Small intestine (tissue), 7 donors: ENCODE measurements around the gene KRTAP10-8. TPM values are rescaled to one million over a fixed set of nuclear protein-coding genes. Genes with fewer than 3 reads are reported as not detected.
"Not testable (repeated sequence)": the region's sequence is repeated elsewhere in the genome, so short reads cannot be mapped to it uniquely, and the experiment has no call there.

Experiments
- DNase-seq, 2 donors: peaks; one replicate each; pipeline versions ENCODE4 v3.0.0 to v3.0.0-alpha.2; 2013
- FAIRE-seq: peaks from 2 replicates; lab custom pipeline; 2012; peaks lifted over from hg19 to GRCh38; lab: Jason Lieb, UNC
- H3K27ac ChIP-seq, 3 donors: one replicate each; pipeline ENCODE4 v1.5.1; 2013; ENCODE audit warnings: low read length in 2 of 3, mild to moderate bottlenecking in 2 of 3, control low read depth in 1 of 3, inconsistent platforms in 1 of 3, low read depth in 1 of 3, moderate library complexity in 1 of 3
- H3K27me3 ChIP-seq, 3 donors: one replicate each; pipeline ENCODE4 v1.6.1; 2013; ENCODE audit warnings: low read length in 3 of 3, inconsistent platforms in 1 of 3; ENCODE audit not compliant: control insufficient read depth in 3 of 3, insufficient read depth in 3 of 3
- H3K36me3 ChIP-seq, 3 donors: one replicate each; pipeline ENCODE4 v1.6.1; 2013; ENCODE audit warnings: low read length in 3 of 3, inconsistent platforms in 1 of 3, low read depth in 1 of 3, mild to moderate bottlenecking in 1 of 3, moderate library complexity in 1 of 3; ENCODE audit not compliant: control insufficient read depth in 3 of 3, insufficient read depth in 2 of 3
- H3K4me1 ChIP-seq, 3 donors: one replicate each; pipeline ENCODE4 v1.6.1; 2013; ENCODE audit warnings: low read length in 2 of 3, inconsistent platforms in 1 of 3, low read depth in 1 of 3, mild to moderate bottlenecking in 1 of 3, moderate library complexity in 1 of 3; ENCODE audit not compliant: control insufficient read depth in 3 of 3, insufficient read depth in 2 of 3
- H3K4me3 ChIP-seq, 3 donors: one replicate each; pipeline ENCODE4 v1.5.1; 2013; ENCODE audit warnings: low read length in 3 of 3, control low read depth in 1 of 3, inconsistent platforms in 1 of 3, low read depth in 1 of 3, mild to moderate bottlenecking in 1 of 3, moderate library complexity in 1 of 3
- H3K9me3 ChIP-seq, 2 donors: one replicate each; pipeline ENCODE4 v1.6.1; 2013; ENCODE audit warnings: low read depth in 1 of 2, low read length in 1 of 2; ENCODE audit not compliant: control insufficient read depth in 2 of 2, insufficient read depth in 1 of 2
- WGBS, 3 donors: extraction: QIAGEN DNeasy Blood & Tissue Kit; methylation state at CpG; one replicate each; pipeline ENCODE4 v1.1.7; 2013; 5-methylcytosine and 5-hydroxymethylcytosine counted together
- polyA plus RNA-seq, 4 donors: library from polyadenylated mRNA; stranded (reverse) in 3 of 4; unstranded in 1 of 4; fragments of 200-250 nt in 3 of 4; fragments of 120-200 nt in 1 of 4; gene quantifications; one replicate each; pipeline versions ENCODE4 v1.2.1 to v1.2.3, GENCODE V29; 2013
- donor health status: healthy with polysubstance abuse.
- donor health status: control.
- donor health status: control.
- donor health status: Bipolar disorder and iron deficiency.
- donor health status: healthy.

Gene KRTAP10-8
- polyA plus RNA-seq, 4 donors = not detected

DNA sequence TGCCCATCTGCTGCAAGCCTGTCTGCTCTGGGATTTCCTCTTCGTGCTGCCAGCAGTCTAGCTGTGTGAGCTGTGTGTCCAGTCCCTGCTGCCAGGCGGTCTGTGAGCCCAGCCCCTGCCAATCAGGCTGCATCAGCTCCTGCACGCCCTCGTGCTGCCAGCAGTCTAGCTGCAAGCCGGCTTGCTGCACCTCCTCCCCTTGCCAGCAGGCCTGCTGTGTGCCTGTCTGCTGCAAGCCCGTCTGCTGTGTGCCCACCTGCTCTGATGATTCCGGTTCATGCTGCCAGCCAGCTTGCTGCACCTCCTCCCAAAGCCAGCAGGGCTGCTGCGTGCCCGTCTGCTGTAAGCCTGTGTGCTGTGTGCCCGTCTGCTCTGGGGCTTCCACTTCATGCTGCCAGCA, 10.8 kb upstream of the KRTAP10-8 start:
- 51 to 65% (median 54%) methylated on average over 10 of the region's 10 CpGs for WGBS, 3 donors
- H3K9me3 ChIP-seq, FAIRE-seq, DNase-seq, H3K27ac ChIP-seq, H3K4me1 ChIP-seq, H3K36me3 ChIP-seq, H3K4me3 ChIP-seq: not testable (repeated sequence)
- H3K27me3 ChIP-seq = peaks cover 0 to 12% (median 0%) of the 10 kb centered on the region in 3 donors

DNA sequence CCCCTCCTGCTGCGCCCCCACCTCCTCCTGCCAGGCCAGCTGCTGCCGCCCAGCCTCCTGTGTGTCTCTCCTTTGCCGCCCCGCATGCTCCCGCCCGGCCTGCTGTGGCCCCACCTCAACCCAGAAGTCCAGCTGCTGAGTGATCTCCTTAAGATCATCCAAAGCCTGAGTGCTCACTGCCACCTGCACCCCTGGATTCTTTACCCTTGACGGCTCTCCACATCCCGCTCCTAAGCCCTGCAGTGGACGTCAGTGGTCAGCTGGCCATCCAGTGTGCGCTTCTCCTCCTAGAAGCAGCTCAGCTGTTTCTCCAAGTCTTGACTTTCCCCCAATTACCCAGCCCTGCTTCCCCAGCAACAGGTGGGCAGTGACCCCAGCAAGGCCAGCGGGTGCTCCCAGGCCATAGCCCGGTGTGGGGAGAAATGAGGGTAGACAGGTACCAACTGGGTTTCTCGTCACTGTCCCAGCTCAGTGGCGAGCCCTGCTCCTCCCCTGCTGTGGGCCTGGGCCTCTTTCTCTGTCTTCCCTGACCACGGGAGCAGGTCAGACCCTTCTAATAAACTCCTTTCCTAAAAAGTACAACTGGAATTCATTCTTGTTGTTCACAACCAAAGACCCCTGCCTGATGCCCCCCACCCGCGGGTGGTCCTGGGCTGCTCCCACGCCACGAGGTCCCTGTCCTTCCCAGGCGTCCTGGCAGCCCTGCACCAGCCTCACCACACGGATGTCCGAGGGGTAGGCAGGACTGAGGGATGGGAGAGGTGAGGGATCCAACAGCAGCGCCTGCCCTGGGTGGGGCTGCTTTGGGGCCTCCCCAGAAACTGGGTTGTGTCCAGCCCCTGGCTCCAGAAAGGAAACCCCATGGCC, 10.1 kb upstream of the KRTAP10-8 start:
- no peaks in the 10 kb centered on the region for H3K4me1 ChIP-seq
- no peak for FAIRE-seq
- no peak overlapping the region for H3K4me3 ChIP-seq
- H3K9me3 ChIP-seq = peaks cover 0 to 8% of the 10 kb centered on the region in 2 donors
- WGBS, 3 donors = 66 to 78% (median 72%) methylated on average over 22 to 23 of the region's 23 CpGs
- H3K27ac ChIP-seq = no peak overlapping the region
- peaks cover 0 to 12% (median 0%) of the 10 kb centered on the region in 3 donors for H3K27me3 ChIP-seq
- DNase-seq = no peak
- no peaks in the 10 kb centered on the region for H3K36me3 ChIP-seq

DNA sequence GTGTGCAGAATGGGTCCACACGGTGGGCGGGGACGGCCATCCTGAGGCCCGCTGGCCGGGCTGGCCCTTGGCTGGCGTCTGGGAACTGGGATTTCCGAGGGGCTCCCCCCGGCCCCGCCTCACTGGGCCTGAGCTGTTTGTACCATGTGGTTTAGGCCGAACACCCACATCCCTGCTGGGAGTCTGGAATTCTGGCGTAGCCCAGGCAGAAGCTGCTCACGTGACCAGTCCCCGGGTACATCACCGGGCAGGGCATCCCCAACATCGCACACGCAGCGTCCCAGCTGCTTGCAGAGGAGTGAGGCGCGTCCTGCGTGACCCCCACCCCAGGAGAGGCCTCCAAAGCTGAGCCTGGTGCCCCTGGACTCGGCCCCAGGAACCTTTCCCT, 9.4 kb upstream of the KRTAP10-8 start:
- Histone ChIP-seq H3K4me3 (no peak overlapping the region), H3K9me3 (peaks cover 0 to 8% of the 10 kb centered on the region in 2 donors), H3K4me1 (no peaks in the 10 kb centered on the region), H3K36me3 (no peaks in the 10 kb centered on the region), H3K27ac (no peak overlapping the region), H3K27me3 (peaks cover 0 to 12% (median 0%) of the 10 kb centered on the region in 3 donors)
- WGBS, 3 donors = 60 to 80% (median 68%) methylated on average over 15 to 21 of the region's 21 CpGs
- FAIRE-seq (no peak), DNase-seq (no peak)

DNA sequence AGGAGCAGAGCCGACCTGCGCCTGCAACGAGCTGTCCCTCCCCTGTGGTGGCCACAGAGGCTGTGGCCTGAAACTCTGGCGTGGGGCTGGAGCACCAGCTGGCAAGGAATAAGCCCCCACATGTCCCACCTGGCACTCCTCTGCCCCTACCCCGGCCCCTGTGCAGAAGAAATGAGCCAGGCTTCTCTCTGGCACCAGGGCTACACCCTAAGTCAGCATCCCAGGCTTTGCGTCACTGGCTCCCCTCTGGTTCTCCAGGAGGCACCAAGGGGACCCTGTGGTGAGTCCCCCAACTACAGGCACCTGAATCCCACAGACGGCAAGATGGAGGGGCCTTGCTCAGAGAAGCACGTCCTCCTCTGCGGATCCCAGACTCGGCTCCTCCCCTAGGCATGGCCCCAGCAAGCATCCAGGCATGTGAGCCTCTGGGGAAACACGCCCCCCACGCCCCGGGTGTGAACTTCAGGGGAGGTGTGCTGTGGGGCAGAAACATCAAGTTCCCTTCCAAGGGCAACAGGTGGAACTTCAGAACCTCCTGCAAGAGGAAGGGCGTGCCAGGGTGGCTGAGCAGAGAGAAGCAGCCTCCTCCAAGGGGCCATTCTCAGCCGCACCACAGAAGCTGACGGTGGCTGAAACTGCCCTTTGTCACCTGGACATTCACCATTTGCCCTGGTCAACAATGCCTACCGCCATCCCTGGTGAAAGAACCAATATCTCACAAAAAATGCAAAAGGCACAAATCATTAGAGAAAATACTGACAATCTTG, 8.6 kb upstream of the KRTAP10-8 start:
- Histone ChIP-seq H3K27me3 (peaks cover 0 to 12% (median 0%) of the 10 kb centered on the region in 3 donors), H3K4me3 (no peak overlapping the region), H3K27ac (no peak overlapping the region), H3K36me3 (no peaks in the 10 kb centered on the region), H3K9me3 (peaks cover 0 to 8% of the 10 kb centered on the region in 2 donors), H3K4me1 (no peaks in the 10 kb centered on the region)
- DNase-seq = no peak
- no peak for FAIRE-seq
- WGBS, 3 donors = 41 to 58% (median 45%) methylated on average over 17 of the region's 17 CpGs

DNA sequence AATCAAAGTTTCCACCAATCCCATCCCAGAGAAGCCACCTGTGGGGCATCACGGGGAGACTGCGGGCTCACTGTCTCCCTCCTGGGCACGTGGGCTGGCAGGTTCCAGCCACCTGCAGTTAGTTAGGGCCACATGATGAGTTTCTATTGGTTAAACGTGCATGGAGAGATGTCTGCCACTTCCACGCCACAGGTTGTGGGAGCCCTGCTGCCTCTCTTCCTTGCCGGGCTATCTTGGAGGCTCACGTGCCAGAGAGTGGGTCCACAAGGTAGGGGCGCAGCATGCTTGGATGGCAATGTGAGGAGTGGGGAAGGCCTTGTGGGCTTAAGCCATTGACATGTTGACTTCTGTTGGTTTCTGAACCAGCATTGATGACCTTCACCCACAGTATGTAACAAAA, 8.0 kb upstream of the KRTAP10-8 start:
- peaks cover 0 to 8% of the 10 kb centered on the region in 2 donors for H3K9me3 ChIP-seq
- no peak overlapping the region for H3K27ac ChIP-seq
- FAIRE-seq (no peak), DNase-seq (no peak)
- no peak overlapping the region for H3K4me3 ChIP-seq
- peaks cover 0 to 12% (median 0%) of the 10 kb centered on the region in 3 donors for H3K27me3 ChIP-seq
- WGBS, 3 donors = 78 to 82% (median 78%) methylated on average over 8 of the region's 8 CpGs
- H3K36me3 ChIP-seq = no peaks in the 10 kb centered on the region
- H3K4me1 ChIP-seq = no peaks in the 10 kb centered on the region

DNA sequence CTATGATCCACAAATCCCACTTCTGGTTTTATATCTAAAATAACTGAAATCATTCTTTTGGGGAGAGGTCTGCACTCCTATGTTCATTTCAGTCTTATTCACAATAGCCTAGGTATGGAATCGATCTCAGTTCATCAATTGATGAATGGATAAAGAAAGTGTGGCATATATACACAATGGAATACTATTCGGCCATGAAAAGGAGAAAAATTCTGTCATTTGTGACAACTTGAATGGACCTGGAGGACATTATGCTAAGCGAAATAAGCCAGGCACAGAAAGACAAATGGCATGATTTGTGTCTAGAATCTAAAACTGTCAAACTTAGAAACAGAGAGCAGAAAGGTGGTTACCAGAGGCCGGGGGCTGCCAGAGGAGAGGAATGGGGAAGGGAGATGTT, 5.4 kb upstream of the KRTAP10-8 start:
- Histone ChIP-seq H3K4me3 (no peak overlapping the region), H3K27ac (no peak overlapping the region), H3K4me1 (no peaks in the 10 kb centered on the region), H3K27me3 (peaks cover 0 to 7% (median 0%) of the 10 kb centered on the region in 3 donors), H3K9me3 (peaks cover 0 to 18% of the 10 kb centered on the region in 2 donors), H3K36me3 (no peaks in the 10 kb centered on the region)
- WGBS, 3 donors = 74 to 80% (median 76%) methylated on average over 4 of the region's 4 CpGs
- no peak for FAIRE-seq
- no peak for DNase-seq

DNA sequence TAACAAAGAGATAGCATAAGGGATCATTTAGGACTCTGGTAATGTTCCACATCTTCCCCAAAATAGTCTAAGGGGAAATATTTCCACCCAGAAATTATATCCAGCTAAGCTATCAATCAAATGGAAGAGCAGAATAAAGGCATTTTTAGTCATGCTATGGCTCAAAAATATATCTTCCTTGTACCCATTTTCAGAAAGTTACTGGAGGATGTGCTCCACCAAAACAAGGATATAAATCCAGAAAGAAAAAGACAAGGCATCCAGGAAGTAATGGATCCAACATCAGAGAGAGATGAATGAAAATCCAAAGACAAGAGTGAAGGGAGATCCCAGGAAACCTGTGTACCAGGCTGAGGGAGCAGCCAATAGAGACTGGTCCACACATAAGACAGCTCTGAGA, 2.7 kb upstream of the KRTAP10-8 start:
- DNase-seq (no peak), FAIRE-seq (no peak)
- no peaks in the 10 kb centered on the region for H3K4me1 ChIP-seq
- H3K4me3 ChIP-seq = no peak overlapping the region
- no peaks in the 10 kb centered on the region for H3K27me3 ChIP-seq
- H3K27ac ChIP-seq = no peak overlapping the region
- H3K9me3 ChIP-seq = peaks cover 0 to 18% of the 10 kb centered on the region in 2 donors
- H3K36me3 ChIP-seq = no peaks in the 10 kb centered on the region

DNA sequence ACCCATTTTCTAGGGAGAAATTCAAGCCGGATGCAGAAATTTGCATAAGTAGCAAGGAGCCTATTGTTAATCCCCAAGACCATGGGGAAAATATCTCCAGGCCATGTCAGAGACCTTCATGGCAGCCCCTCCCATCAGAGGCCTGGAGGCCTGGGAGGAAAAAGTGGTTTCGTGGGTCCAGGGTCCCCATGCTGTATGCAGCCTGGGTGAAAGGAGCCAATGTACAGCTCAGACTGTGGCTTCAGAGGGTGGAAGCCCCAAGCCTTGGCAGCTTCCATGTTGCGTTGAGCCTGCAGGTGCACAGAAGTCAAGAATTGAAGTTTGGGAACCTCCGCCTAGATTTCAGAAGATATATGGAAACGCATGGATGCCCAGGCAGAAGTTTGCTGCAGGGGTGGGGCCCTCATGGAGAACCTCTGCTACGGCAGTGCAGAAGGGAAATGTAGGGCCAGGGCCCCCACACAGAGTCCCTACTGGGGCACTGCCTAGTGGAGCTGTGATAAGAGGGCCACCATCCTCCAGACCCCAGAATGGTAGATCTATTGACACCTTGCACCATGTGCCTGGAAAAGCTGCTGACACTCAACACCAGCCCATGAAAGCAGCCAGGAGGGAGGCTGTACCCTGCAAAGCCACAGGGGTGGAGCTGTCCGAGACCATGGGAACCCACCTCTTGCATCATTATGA, 1.6 kb upstream of the KRTAP10-8 start:
- H3K4me1 ChIP-seq, H3K27ac ChIP-seq, H3K36me3 ChIP-seq, H3K27me3 ChIP-seq, H3K4me3 ChIP-seq, DNase-seq, FAIRE-seq: not testable (repeated sequence)
- WGBS, 3 donors = 92 to 93% (median 92%) methylated on average over 7 of the region's 7 CpGs
- H3K9me3 ChIP-seq = peaks cover 0 to 18% of the 10 kb centered on the region in 2 donors
